ENCODE results near the gene GALNT18. TPM values are rescaled to one million over a fixed set of nuclear protein-coding genes. Genes with fewer than 3 reads are reported as not detected.

The GALNT18 gene
- total and polyA plus RNA-seq, 2 of the 4 experiments (the other 2 are of a cell fraction) = 9.5 to 11.3 TPM

- Histone ChIP-seq H4K91ac (ENCODE audit: insufficient read depth, low read depth, low read length) (no peak overlapping the region), H3K18ac (ENCODE audit: low read depth, low read length) (no peak overlapping the region), H3K9me3 (ENCODE audit: control insufficient read depth, insufficient read depth, low read length) (no peaks in the 10 kb centered on the region), H3K23ac (ENCODE audit: low read depth, low read length) (no peak overlapping the region), H2BK20ac (ENCODE audit: low read depth, low read length) (no peak overlapping the region), H4K20me1 (ENCODE audit: insufficient read depth, low read length) (no peaks in the 10 kb centered on the region), H2BK15ac (ENCODE audit: low read depth, low read length) (no peak overlapping the region), H3K27ac (ENCODE audit: insufficient read depth, low read length) (no peak overlapping the region), H3K4ac (ENCODE audit: low read depth, low read length) (no peak overlapping the region), H3K56ac (ENCODE audit: extremely low read depth, insufficient read depth, low read length) (no peak overlapping the region), H3K27me3 (ENCODE audit: control insufficient read depth, insufficient read depth, low read length) (peaks cover 56% of the 10 kb centered on the region), H3K4me1 (ENCODE audit: control insufficient read depth, insufficient read depth, low read length) (no peaks in the 10 kb centered on the region), H3K9ac (ENCODE audit: low read depth, low read length) (no peak overlapping the region), H3K9me1 (ENCODE audit: insufficient read depth, low read length) (no peaks in the 10 kb centered on the region), H3K36me3 (ENCODE audit: control insufficient read depth, insufficient read depth, low read length) (no peaks in the 10 kb centered on the region), H3K4me3 (ENCODE audit: insufficient read depth, low read depth, low read length) (no peak overlapping the region), H2BK120ac (ENCODE audit: low read depth, low read length) (no peak overlapping the region), H4K5ac (ENCODE audit: low read depth, low read length) (no peak overlapping the region), H3K14ac (replicated peaks; ENCODE audit: low read depth, low read length) (no peak overlapping the region), H4K8ac (ENCODE audit: low read depth in 2 of 2, low read length in 2 of 2) (no peak overlapping the region), H3K79me1 (ENCODE audit: low read depth in 1 of 2, low read length in 2 of 2) (no peaks in the 10 kb centered on the region), H3K4me2 (ENCODE audit: low read depth, low read length) (no peak overlapping the region), H2AK5ac (ENCODE audit: low read depth, low read length) (no peak overlapping the region), H2AFZ (replicated peaks; ENCODE audit: low read length, poor library complexity) (no peak overlapping the region), H2AK9ac (replicated peaks; ENCODE audit: low read depth, low read length, poor library complexity) (no peak overlapping the region), H2BK5ac (ENCODE audit: low read depth, low read length, poor library complexity, severe bottlenecking) (no peak overlapping the region)
- no TSS peak for BruUV-seq (replicated peaks)
- DNase-seq (no peak), ATAC-seq (ENCODE audit: low read depth) (no peak)
- in situ Hi-C loops (cut with MboI; ENCODE audit: low sequenced_read_pairs) (no loop called here), dilution Hi-C loops (cut with HindIII; ENCODE audit: low sequenced_read_pairs, unreplicated experiment) (no loop called here), intact Hi-C loops (cut with micrococcal nuclease) (no loop called here)
- no CpG with 5 or more reads among the region's 1 CpG for WGBS, 2 experiments (ENCODE audit: extremely low coverage in 2 of 2, insufficient read length in 1 of 2)
- CTCF ChIA-PET = no interaction called here
- POLR2A ChIA-PET (ENCODE audit: unreplicated experiment) = no interaction called here
- TF ChIP-seq RAD21 (IDR thresholded peaks at IDR 0.05; ENCODE audit: low read length) (no peak), ELK1 (IDR thresholded peaks at IDR 0.05; ENCODE audit: borderline replicate concordance, low read depth, low read length) (no peak), NFE2L2 (IDR thresholded peaks at IDR 0.05; ENCODE audit: low read depth, low read length) (no peak), CEBPB (IDR thresholded peaks at IDR 0.05; ENCODE audit: low read depth, low read length) (no peak), RFX5 (IDR thresholded peaks at IDR 0.05; ENCODE audit: low read depth, low read length) (no peak), FOS (IDR thresholded peaks at IDR 0.05; ENCODE audit: low read depth, low read length) (no peak), CTCF (conservative IDR thresholded peaks at IDR 0.05; ENCODE audit: low read depth, low read length) (no peak), MXI1 (IDR thresholded peaks at IDR 0.05; ENCODE audit: borderline replicate concordance, low read depth, low read length) (no peak), SMC3 (IDR thresholded peaks at IDR 0.05; ENCODE audit: low read depth, low read length) (no peak), USF2 (IDR thresholded peaks at IDR 0.05; ENCODE audit: low read depth, low read length) (no peak), MAFK (IDR thresholded peaks at IDR 0.05; ENCODE audit: low read depth, low read length) (no peak), POLR2A (IDR thresholded peaks at IDR 0.05; ENCODE audit: low read depth, low read length) (no peak), BHLHE40 (IDR thresholded peaks at IDR 0.05; ENCODE audit: low read depth, low read length) (no peak), MAZ (IDR thresholded peaks at IDR 0.05; ENCODE audit: borderline replicate concordance, low read depth, low read length) (no peak), CHD1 (IDR thresholded peaks at IDR 0.05; ENCODE audit: low read depth, low read length) (no peak)
These were observed 391.7 kb downstream of the GALNT18 start for GRCh38 chr11:11230087-11230486.

Measured in IMR-90 (cell line).